Activated gamma-delta T cell (primary cell): ENCODE measurements around the gene FAM153A.
"Not testable (repeated sequence)": the region's sequence is repeated elsewhere in the genome, so short reads cannot be mapped to it uniquely, and the experiment has no call there.

Experiments used
- DNase-seq: peaks from one replicate; lab custom pipeline; 2025; lab: John Stamatoyannopoulos, UW
- total RNA-seq, 2 donors: gene quantifications; one replicate each; lab custom pipeline; 2026; lab: John Stamatoyannopoulos, UW

FAM153A gene
- 8.5 to 14.9 reads per million in 2 donors for total RNA-seq

DNA sequence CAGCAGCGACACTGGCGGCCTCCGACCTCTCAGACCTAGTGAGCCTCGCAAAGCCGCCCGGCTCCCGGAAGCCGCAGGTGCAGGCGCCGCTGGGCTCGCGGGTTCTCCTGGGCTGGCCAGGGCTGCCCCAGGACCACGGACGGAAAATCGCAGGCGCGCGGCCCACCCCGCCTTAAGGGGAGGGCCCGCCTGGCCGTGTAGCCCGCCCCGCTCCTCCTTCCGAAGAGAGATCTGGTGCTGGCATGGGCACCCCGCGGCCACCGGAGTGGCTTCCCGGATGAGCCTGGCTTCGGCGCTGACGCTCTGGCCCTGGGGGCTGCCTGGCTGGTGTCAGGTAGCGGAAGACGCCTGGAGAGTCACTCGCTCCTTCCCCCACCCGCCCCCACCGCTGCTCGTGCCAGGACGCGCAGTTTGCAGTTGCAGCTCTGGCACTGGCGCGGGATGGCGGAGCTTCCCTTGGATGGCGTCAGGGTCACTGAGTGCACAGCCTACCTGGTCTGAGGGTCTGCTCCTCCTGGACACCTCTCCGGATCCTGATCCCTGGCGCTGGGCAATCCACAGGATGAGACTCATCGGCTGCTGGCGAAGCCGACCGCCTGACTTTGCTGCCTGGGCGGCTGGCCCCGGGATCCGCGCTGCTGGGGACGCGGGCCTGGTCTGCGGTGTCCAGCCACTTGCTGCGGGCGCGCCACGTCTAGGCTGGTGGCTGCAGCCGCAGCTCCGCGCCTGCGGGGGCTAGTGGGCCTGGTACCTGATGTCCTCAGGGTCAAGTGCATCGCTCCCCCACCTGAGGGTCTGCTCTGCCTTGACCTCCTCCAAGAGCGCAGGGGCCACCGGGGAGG, at the start of gene FAM153A:
TSS of gene FAM153A (minus strand) at position 108 of the 842 bp plus-strand sequence.
- not testable (repeated sequence) for DNase-seq

DNA sequence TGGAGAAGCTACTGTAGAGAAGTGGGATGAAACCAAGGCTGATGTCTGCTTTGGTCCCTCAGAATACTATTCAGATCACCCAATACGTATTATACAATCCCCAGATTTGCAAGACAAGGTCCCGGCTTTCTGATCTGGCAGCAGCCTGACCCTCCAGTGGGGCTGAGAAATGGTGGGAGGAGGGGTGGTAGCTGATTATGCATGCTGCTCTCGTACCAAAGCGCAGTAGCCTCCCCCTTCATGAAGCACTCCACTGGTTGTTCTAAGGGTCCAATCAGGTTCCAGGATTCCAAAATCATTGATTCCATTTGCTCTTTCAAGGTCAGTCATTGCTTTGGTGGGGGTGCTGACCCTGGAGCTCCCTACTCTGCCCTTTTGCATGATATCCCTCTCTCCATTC, 49.6 kb upstream of the FAM153A start:
- DNase-seq, result not testable (repeated sequence)

DNA sequence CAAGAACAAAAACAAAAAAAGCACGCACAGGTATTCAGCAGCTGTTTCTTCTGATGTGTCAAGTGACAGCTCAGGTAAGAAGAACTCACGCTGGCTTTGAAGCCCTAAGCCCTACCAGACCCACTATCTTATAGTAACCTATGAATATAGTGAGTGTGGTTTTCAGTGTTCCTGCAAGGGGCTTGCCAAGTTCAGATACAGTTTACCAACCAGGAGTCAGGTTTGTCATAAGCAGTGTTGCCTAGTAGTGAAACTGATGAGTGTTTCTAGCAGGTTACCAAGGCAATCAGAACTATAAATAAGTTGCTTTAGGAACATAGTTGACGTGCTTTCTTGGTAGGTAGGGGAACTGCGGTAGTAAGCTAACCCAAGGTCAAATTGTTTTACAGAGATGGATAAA, 43.4 kb upstream of the FAM153A start:
- DNase-seq, result not testable (repeated sequence)

DNA sequence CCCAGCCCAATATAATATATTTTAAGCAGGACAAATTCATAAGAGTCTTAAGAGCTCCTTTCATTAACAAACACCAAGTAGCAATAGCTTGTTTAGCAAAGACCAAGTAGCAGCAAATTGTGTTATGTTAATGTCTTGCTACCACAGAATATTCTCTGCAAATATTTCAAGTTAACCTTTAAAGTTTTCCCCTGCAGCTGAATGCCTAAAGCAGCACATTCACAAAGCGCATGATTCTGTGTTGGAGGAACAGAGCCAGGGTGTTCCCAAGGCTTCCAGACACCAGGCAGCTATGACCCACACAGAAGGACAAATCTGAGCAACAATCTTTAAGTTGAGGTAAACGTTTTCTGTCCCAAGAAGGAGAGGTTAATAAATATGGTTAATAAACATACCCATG, 42.1 kb upstream of the FAM153A start:
- DNase-seq, result not testable (repeated sequence)

DNA sequence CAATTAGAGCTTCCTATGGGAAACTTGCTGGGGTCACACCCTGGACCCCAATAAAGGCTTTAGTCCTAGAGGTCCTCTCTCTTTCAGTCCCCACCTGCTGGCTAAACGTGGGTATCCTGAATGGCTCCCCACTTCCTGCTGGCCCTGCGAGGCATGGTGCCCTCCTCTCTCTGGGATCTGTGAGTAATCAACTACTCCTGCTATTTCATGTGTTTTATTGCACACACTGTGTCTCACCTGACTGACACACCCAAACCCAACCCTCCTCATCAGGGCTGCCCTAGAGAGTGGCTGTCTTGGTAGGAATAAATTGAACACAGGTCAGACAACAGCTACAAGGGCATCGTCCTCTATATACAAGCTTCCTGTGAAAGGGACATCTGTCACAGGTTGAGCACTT, 39.8 kb upstream of the FAM153A start:
- DNase-seq, result not testable (repeated sequence)

DNA sequence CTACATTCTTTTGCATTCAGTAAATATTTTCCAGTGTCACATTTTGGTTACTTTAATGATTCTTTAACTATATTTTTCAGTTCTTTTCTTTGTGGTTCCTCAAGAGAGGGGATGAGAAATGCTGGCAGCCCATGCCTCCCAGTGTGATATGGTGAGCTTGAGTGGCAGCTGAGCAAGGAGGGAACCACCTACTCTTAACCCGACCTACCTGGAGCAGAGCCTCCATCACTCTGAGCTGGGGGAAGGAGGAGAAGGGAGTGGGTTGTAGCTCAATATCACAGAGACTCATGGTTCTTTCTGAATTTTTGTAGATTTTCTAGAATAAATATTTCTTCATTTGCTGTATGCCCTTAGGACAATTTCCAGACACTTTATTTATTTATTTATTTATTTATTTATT, 37.0 kb upstream of the FAM153A start:
- DNase-seq, result not testable (repeated sequence)

DNA sequence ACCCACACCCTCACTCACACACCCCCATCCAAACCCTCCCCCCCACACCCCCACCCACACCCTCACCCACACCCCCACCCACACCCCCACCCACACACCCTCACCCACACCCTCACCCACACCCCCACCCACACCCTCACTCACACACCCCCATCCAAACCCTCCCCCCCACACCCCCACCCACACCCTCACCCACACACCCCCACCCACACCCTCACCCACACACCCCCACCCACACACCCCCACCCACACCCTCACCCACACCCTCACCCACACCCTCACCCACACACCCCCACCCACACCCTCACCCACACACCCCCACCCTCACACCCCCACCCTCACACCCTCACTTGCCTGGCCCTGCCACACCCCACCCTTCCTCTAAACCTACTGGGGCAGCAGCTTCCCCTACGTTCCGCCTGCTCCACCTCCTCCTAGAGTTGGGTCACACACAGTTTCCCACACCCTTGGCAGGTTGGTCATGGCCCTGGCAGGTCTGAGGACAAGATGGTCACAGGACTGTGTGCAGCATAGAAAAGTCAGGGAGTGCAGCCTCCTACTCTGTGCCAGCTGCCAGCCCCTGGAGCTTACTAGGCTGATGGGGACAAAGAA, 30.2 kb upstream of the FAM153A start:
- DNase-seq, result not testable (repeated sequence)

DNA sequence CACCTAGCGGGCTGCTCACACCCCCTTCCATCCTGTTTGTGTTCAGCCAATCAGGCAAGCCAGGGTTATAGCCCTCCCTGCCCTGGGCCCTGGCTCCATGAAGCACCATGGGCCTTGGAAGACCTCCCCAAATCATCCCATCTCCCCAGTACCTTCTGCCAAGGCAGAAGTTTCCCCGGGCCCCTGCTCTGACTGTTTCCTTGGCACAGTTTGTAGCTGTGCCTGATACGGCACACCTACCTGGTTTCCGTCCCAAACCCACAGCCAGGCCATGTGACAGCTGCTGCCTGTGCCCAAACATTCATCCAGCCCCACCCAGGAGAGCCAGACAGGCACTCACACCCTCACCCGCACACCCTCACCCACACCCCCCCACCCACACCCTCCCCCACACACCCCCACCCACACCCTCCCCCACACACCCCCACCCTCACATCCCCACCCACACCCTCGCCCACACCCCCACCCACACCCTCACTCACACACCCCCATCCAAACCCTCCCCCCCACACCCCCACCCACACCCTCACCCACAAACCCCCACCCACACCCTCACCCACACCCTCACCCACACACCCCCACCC, 29.6 kb upstream of the FAM153A start:
- DNase-seq, result not testable (repeated sequence)

DNA sequence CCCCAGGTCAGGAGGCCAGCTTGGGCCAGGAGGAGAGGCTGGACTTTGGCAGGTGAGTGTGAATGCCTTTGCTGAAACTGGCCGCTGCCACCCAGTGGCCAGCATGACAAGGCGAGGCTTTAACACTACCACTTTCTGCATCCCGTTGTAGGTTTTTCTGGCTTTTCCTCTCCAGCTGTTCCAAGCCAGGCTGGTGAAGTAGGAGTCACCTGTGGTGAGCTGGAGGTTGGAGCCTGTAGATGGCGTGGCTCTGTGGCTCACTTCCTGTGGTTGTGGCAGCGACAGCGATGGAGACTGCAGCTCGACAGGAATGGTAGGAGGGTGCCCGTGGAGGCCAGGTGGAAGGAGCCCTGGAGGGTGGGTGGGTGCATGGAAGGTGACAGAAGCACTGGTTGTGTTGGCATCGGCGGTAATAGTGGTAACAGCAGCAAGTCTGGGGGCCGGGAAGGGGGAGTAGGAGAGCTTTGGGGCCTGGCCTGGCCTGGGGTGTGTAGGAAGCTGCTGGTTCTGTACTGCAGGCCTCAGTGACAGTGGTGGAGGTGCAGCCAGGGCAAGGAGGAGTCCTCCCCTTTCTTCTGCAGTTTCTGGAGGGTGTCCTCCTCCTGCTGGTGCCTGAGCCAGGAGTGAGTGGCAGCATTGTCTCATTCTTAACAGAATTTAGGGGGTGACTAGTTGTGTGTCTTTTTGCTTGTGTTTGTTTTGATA, 26.7 kb upstream of the FAM153A start:
- not testable (repeated sequence) for DNase-seq

DNA sequence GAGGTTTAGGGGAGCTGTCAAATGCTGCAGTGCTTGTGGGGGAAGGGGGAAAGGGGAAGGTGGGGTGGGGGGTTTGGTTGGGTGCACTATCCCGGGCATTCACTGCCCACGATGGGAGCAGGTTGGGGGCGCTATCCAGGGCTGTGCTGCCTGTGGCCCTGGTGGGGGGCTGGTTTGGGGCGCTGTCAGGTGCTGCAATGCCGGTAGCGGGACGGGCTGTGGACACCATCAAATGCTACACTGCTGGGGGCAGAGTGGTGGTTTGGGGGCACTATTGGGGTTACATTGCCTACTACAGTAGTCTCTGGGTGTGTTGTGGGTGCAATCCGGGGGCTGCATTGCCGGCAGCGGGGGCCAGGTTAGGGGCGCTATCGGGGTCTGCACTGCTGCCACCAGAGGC, 25.7 kb upstream of the FAM153A start:
- DNase-seq, result not testable (repeated sequence)

DNA sequence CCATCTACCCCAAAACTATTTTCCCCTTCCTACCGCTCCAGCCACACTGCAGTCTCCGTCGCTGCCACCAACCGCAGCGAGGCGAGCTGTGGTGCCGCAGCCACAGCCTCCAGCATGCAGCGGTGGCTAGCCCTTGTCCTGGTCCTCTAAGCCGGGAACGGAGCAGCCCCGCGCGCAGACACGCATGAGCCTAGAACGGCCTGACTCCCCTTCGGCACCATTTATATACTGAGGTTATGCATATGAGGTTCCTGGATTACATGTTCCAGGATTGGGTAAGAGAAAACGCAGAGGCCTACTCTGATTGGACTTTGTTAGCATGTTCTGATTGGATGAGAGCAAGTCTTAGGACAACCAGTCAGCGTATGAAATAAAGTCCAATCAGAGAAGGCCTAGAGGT, 24.6 kb upstream of the FAM153A start:
- not testable (repeated sequence) for DNase-seq

DNA sequence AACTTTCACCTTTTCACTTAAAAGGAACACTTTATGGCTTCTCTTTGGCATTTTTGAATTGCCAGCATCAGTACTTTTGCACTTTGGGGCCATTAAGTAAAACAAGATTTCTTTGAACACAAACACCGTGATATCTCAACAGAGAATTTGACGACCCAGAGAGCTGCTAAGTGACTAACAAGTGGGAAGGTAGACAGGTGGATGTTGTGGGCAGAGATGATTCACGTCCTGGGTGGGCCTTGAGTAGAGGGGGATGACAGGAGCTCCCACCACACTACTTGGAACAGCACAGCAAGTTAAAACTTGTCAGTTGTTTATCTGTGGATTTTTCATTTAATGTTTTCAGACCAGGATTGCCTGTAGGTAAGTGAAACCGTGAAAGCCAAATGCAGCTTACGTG, 18.7 kb upstream of the FAM153A start:
- DNase-seq, result not testable (repeated sequence)

DNA sequence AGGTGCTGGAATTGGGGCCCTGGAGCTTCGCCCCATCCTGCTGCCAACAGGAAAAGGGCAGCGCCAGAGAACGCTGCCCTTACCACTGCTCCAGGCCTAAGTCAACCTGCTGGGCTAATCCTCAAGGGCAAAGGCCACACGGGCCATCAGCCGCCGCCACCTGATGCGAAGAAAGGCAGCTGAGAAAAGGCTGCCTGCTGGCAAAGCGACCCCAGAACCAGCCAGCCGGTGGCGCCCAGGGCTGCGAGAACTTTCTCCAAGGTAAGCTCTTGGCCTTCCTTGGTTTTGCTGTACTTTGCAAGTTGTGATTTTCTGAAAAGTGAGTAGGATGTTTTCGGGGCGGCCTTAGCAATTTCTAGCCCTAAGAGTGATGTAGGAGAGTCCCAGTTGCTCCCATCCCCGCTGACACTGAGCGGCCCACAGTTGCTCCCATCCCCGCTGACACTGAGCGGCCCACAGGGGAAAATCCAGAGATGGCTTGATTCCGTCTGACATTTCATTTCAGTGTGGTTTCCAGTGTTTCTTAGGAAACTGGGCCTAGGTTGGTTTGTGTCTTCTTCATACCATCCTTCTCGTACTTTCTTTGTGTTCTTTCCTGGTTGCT, 15.6 kb upstream of the FAM153A start:
- not testable (repeated sequence) for DNase-seq

DNA sequence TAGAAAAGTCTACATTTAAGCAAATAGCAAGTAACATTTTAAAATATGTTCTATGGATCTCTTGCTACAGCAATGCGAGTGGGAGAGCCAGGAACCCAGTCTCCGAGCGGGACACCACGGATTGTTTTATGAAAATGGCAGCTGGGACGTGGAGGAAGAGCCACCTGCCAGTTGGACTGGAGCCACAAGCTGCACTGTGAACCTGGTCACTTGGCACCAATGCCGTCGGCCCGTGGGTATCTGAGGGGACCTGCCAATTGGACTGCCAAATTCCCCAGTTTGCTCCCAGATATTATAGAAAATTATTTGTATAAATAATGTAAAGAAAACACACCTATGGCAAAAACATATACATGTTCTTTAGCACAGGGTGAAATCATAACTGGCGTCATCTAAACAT, 10.6 kb upstream of the FAM153A start:
- DNase-seq, result not testable (repeated sequence)

DNA sequence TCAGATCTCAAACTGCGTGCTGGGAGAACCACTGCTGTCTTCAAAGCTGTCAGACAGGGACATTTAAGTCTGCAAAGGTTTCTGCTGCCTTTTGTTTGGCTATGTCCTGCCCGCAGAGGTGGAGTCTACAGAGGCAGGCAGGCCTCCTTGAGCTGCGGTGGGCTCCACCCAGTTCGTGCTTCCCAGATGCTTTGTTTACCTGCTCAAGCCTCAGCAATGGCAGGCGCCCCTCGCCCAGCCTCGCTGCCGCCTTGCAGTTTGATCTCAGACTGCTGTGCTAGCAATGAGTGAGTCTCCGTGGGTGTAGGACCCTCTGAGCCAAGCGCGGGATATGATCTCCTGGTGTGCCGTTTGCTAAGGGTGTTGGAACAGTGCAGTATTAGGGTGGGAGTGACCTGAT, 8.9 kb upstream of the FAM153A start:
- not testable (repeated sequence) for DNase-seq

DNA sequence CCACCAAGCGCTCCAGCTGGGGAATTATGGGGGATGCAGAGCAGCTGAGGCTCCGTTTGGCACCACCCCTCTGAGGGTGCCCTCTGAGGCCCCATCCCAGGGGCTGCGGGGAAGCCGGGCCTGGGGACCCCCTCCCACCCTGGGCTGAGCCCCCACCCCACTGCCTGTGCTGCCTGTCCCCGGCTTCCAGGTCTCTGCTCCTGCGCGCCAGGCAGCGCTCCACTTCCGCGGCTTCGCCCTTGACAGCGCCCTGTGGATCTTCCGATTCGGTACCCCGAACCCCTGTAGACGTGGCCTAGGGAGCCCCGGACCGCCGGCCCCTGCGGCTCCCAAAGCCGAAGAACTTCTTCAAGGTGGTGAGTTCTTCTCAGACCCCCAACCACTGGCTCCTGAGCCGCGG, 530 bp downstream of the FAM153A start:
- not testable (repeated sequence) for DNase-seq

DNA sequence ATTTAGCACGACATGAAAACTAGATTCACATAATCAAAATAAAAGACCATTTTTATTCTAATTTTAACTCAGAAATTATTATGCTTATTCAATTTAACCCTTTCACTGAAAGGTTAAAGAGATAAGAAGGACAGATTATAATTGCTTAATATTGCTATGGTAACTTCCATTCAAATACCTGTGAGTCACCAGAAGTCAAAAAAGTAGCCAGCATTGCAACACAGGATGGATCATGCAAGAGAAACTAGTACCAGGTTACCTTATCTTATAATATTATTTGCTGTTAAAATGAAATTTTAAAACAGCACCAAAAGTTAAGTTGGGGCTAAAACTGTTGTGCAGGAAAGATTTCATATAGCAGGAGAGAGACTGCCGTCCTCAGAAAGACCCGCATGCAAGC, 11.5 kb downstream of the FAM153A start:
- DNase-seq, result not testable (repeated sequence)

DNA sequence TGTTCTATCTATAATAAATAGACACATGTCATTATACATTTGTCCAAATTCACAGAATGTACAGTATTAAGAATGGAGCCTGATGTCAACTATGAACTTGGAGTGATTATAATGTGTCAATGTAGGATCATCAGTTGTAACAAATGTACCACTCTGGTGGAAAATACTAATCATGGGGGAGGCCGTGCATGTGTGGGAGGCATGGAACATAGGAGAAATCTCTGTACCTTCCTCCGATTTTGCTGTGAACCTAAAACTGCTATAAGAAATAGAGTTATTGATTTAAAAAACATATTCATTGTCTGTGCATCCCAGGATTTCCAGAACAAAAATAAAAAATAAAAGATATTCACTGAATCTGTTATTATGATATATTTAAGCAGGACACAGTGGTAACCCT, 12.1 kb downstream of the FAM153A start:
- not testable (repeated sequence) for DNase-seq

DNA sequence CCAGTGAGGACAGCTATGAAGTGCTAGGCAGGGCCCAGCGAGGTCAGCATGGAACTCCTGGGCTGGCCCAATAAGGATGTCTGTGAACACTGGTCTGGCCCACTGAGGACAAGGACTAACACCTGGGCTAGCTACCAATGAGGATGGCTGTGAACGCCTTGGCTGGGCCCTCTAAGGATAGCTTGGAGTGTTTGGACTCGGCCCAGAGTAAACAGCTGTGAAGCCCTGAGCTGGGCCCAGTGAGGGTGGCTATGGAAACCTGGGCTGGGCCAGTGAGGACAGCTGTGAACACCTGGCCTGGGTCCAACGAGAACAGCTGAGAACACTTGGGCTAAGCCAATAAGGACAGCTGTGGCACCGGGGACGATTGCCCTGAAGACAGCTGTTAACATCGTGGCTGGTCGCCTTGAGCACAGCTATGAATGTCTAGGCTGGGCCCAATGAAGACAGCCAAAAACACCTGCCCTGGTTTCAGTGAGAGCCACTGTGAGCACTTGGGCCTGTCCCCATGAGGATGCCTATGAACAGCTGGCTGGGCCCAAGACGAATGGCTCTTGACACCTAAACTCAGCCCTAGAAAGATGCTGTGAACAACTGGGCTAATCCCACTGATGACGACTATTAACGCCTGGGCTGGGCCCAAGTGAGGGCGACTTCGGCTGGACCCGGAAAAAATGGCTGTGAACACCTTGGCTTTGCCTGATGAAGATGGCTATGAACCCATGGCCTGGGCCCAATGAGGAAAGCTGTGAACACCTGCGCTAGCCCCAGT, 18.8 kb downstream of the FAM153A start:
- DNase-seq, result not testable (repeated sequence)

DNA sequence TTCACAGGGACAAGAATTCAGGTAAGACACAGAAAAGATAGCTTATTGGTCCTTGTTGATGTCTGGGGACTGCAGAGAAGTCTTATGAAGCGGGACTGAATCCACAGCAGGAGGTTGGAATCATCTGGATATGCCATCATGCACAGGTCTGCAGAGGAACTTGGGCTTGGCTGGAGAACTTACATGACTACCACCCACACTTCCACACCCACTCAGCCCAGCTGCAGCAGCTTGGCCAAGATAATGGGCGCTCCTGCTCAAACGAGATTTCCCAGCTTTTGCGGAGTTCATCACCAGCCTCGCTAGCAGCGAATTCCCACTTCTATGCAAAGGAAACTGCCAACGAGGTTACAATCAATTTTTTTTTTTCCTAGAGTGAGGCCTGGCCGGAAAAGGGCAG, 21.7 kb downstream of the FAM153A start:
- not testable (repeated sequence) for DNase-seq

DNA sequence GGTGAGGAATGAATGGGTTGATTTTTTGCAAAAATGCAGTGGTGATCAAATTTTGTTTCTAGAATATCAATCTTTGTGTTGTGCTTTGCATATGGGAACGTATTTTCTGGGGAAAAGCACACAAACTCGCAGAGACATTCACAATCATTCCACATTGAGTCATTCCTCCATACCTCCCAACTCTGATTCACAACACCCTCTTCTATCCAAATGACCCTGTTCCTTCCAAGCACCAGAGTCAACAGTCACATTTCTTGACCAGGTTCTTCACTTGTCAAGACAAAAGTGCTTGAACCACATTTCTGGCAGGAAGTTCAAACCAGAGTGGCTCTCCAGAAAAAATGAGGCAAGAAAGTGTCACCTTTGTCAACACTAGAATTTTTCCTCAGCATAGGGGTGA, 35.3 kb downstream of the FAM153A start:
- not testable (repeated sequence) for DNase-seq
